Measurements from ENCODE around the gene SPTBN2.

Gene SPTBN2

GRCh38 chr11:66720223-66720898 lies 8.7 kb downstream of the SPTBN2 start:
- TF ChIP-seq CTCF (IDR thresholded peaks at IDR 0.05; ENCODE audit: low read depth, low read length, missing control alignments), result no peak
- DNase-seq (ENCODE audit: low read depth), result peak; percentile 22
- in situ Hi-C loops (cut with HindIII; ENCODE audit: low sequenced_read_pairs), result no loop called here
- H3K4me3 ChIP-seq (ENCODE audit: low read depth, low read length), result no peak overlapping the region

GRCh38 chr11:66719111-66719872 lies 9.7 kb downstream of the SPTBN2 start:
- no peak overlapping the region for H3K4me3 ChIP-seq (ENCODE audit: low read depth, low read length)
- in situ Hi-C loops (cut with HindIII; ENCODE audit: low sequenced_read_pairs), result no loop called here
- TF ChIP-seq CTCF (IDR thresholded peaks at IDR 0.05; ENCODE audit: low read depth, low read length, missing control alignments), result no peak
- no peak for DNase-seq (ENCODE audit: low read depth)

GRCh38 chr11:66718320-66718971 lies 10.6 kb downstream of the SPTBN2 start:
- no peak for DNase-seq (ENCODE audit: low read depth)
- in situ Hi-C loops (cut with HindIII; ENCODE audit: low sequenced_read_pairs), result no loop called here
- TF ChIP-seq CTCF (IDR thresholded peaks at IDR 0.05; ENCODE audit: low read depth, low read length, missing control alignments), result no peak
- no peak overlapping the region for H3K4me3 ChIP-seq (ENCODE audit: low read depth, low read length)

- in situ Hi-C loops (cut with HindIII; ENCODE audit: low sequenced_read_pairs), result no loop called here
- no peak for TF ChIP-seq CTCF (IDR thresholded peaks at IDR 0.05; ENCODE audit: low read depth, low read length, missing control alignments)
Observed at GRCh38 chr11:66717925-66718319, 11.1 kb downstream of the SPTBN2 start.

GRCh38 chr11:66716996-66717395 lies 12.0 kb downstream of the SPTBN2 start:
- no peak overlapping the region for H3K4me3 ChIP-seq (ENCODE audit: low read depth, low read length)
- in situ Hi-C loops (cut with HindIII; ENCODE audit: low sequenced_read_pairs), result no loop called here
- no peak for TF ChIP-seq CTCF (IDR thresholded peaks at IDR 0.05; ENCODE audit: low read depth, low read length, missing control alignments)
- DNase-seq (ENCODE audit: low read depth), result no peak

More at GRCh38 chr11:66717925-66718319, 11.1 kb downstream of the SPTBN2 start:
- no peak overlapping the region for H3K4me3 ChIP-seq (ENCODE audit: low read depth, low read length)
- no peak for DNase-seq (ENCODE audit: low read depth)

GRCh38 chr11:66715346-66716085 lies 13.5 kb downstream of the SPTBN2 start:
- no peak overlapping the region for H3K4me3 ChIP-seq (ENCODE audit: low read depth, low read length)
- no peak for TF ChIP-seq CTCF (IDR thresholded peaks at IDR 0.05; ENCODE audit: low read depth, low read length, missing control alignments)
- in situ Hi-C loops (cut with HindIII; ENCODE audit: low sequenced_read_pairs), result no loop called here
- DNase-seq (ENCODE audit: low read depth), result no peak
